ENCODE data around the gene TMOD1.

Gene TMOD1

GRCh38 chr9:97640325-97640724 lies 138.9 kb downstream of the TMOD1 start:
- DNase-seq, result no peak

GRCh38 chr9:97645720-97646119 lies 144.3 kb downstream of the TMOD1 start:
- no peak for DNase-seq

GRCh38 chr9:97647996-97648395 lies 146.5 kb downstream of the TMOD1 start:
- DNase-seq, result no peak

Measured in NK-92 treated with Interleukin-12 subunit alpha and Interleukin-12 subunit beta, amount 100 ng/mL, for 24 hours (cell line).